Measurements from ENCODE around the gene EYS.
"Not testable (repeated sequence)": the region's sequence is repeated elsewhere in the genome, so short reads cannot be mapped to it uniquely, and the experiment has no call there.

EYS gene

GRCh38 chr6:65469650-65470049 is 237.4 kb downstream of the EYS start:
- DNase-seq (ENCODE audit: extremely low read depth in 1 of 2, low read depth in 1 of 2): no peak

GRCh38 chr6:65468307-65468706 is 238.7 kb downstream of the EYS start:
- DNase-seq (ENCODE audit: extremely low read depth in 1 of 2, low read depth in 1 of 2): no peak

- DNase-seq (ENCODE audit: extremely low read depth in 1 of 2, low read depth in 1 of 2): no peak
These were observed 245.9 kb downstream of the EYS start for GRCh38 chr6:65461121-65461520.

- DNase-seq (ENCODE audit: extremely low read depth in 1 of 2, low read depth in 1 of 2): no peak
These were observed 254.7 kb downstream of the EYS start for GRCh38 chr6:65452333-65452732.

- no peak for DNase-seq (ENCODE audit: extremely low read depth in 1 of 2, low read depth in 1 of 2)
These were observed 256.6 kb downstream of the EYS start for GRCh38 chr6:65450451-65450850.

- no peak for DNase-seq (ENCODE audit: extremely low read depth in 1 of 2, low read depth in 1 of 2)
These were observed 257.1 kb downstream of the EYS start for GRCh38 chr6:65449926-65450325.

GRCh38 chr6:65448866-65449265 is 258.2 kb downstream of the EYS start:
- DNase-seq (ENCODE audit: extremely low read depth in 1 of 2, low read depth in 1 of 2): no peak

- DNase-seq (ENCODE audit: extremely low read depth in 1 of 2, low read depth in 1 of 2): no peak
These were observed 270.7 kb downstream of the EYS start for GRCh38 chr6:65436281-65436680.

- no peak for DNase-seq (ENCODE audit: extremely low read depth in 1 of 2, low read depth in 1 of 2)
These were observed 290.4 kb downstream of the EYS start for GRCh38 chr6:65416621-65417020.

- no peak for DNase-seq (ENCODE audit: extremely low read depth in 1 of 2, low read depth in 1 of 2)
These were observed 296.7 kb downstream of the EYS start for GRCh38 chr6:65410309-65410708.

- no peak for DNase-seq (ENCODE audit: extremely low read depth in 1 of 2, low read depth in 1 of 2)
These were observed 304.5 kb downstream of the EYS start for GRCh38 chr6:65402564-65402963.

- no peak for DNase-seq (ENCODE audit: extremely low read depth in 1 of 2, low read depth in 1 of 2)
These were observed 307.5 kb downstream of the EYS start for GRCh38 chr6:65399355-65400084.

GRCh38 chr6:65398851-65399250 is 308.2 kb downstream of the EYS start:
- DNase-seq (ENCODE audit: extremely low read depth in 1 of 2, low read depth in 1 of 2): no peak

GRCh38 chr6:65350530-65350929 is 356.5 kb downstream of the EYS start:
- DNase-seq (ENCODE audit: extremely low read depth in 1 of 2, low read depth in 1 of 2): no peak

GRCh38 chr6:65302655-65303054 is 404.4 kb downstream of the EYS start:
- not testable (repeated sequence) for DNase-seq (ENCODE audit: extremely low read depth in 1 of 2, low read depth in 1 of 2)

GRCh38 chr6:65299236-65299635 is 407.8 kb downstream of the EYS start:
- no peak for DNase-seq (ENCODE audit: extremely low read depth in 1 of 2, low read depth in 1 of 2)

- no peak for DNase-seq (ENCODE audit: extremely low read depth in 1 of 2, low read depth in 1 of 2)
These were observed 411.2 kb downstream of the EYS start for GRCh38 chr6:65295812-65296211.

- DNase-seq (ENCODE audit: extremely low read depth in 1 of 2, low read depth in 1 of 2): no peak
These were observed 417.5 kb downstream of the EYS start for GRCh38 chr6:65289491-65289890.

GRCh38 chr6:65285275-65285674 is 421.8 kb downstream of the EYS start:
- DNase-seq (ENCODE audit: extremely low read depth in 1 of 2, low read depth in 1 of 2): no peak

GRCh38 chr6:65280060-65280459 is 427.0 kb downstream of the EYS start:
- DNase-seq (ENCODE audit: extremely low read depth in 1 of 2, low read depth in 1 of 2): no peak

GRCh38 chr6:65262241-65262640 is 444.8 kb downstream of the EYS start:
- no peak for DNase-seq (ENCODE audit: extremely low read depth in 1 of 2, low read depth in 1 of 2)

- DNase-seq (ENCODE audit: extremely low read depth in 1 of 2, low read depth in 1 of 2): no peak
These were observed 447.0 kb downstream of the EYS start for GRCh38 chr6:65259982-65260381.

GRCh38 chr6:65259059-65259458 is 448.0 kb downstream of the EYS start:
- DNase-seq (ENCODE audit: extremely low read depth in 1 of 2, low read depth in 1 of 2): no peak
